Breast epithelium (tissue), 3 donors: ENCODE measurements around the gene HDHD2.

ENCODE experiments used
- CTCF ChIP-seq, 3 donors: fragments of 450-650 bp; IDR thresholded peaks; one replicate each; pipeline ENCODE4 v1.5.1; 2016 to 2017; ENCODE audit warnings: antibody characterized with exemption in 3 of 3, mild to moderate bottlenecking in 3 of 3, moderate library complexity in 3 of 3
- POLR2AphosphoS5 ChIP-seq, 3 donors: sonication (generic); formaldehyde crosslinking; IDR thresholded peaks; one replicate each; pipeline ENCODE4 v1.6.1; 2017; ENCODE audit warnings: antibody characterized with exemption in 3 of 3

GRCh38 chr18:47108373-47108772, 41.9 kb downstream of the HDHD2 start:
- TF ChIP-seq CTCF (IDR thresholded peaks at IDR 0.05) (no peak), POLR2AphosphoS5 (IDR thresholded peaks at IDR 0.05) (no peak)
